IPS-15b (cell line): Measurements from ENCODE around the gene CLDN4.

ENCODE experiments used
- H3K27me3 ChIP-seq: one replicate; pipeline ENCODE4 v1.6.1; 2013; ENCODE audit warnings: low read length; ENCODE audit not compliant: control insufficient read depth, insufficient read depth
- H3K36me3 ChIP-seq: one replicate; pipeline ENCODE4 v1.6.1; 2013; ENCODE audit warnings: low read length; ENCODE audit not compliant: control insufficient read depth, insufficient read depth
- H3K4me1 ChIP-seq: one replicate; pipeline ENCODE4 v1.6.1; 2013; ENCODE audit warnings: mild to moderate bottlenecking, low read length; ENCODE audit not compliant: control insufficient read depth, insufficient read depth
- H3K4me3 ChIP-seq: one replicate; pipeline ENCODE4 v1.5.1; 2013; ENCODE audit warnings: low read depth, low read length
- H3K9ac ChIP-seq: one replicate; pipeline ENCODE4 v1.6.1; 2013; ENCODE audit warnings: low read depth, mild to moderate bottlenecking, low read length
- H3K9me3 ChIP-seq: one replicate; pipeline ENCODE4 v1.6.1; 2013; ENCODE audit warnings: mild to moderate bottlenecking, low read length; ENCODE audit not compliant: control insufficient read depth, insufficient read depth

CLDN4 gene

DNA sequence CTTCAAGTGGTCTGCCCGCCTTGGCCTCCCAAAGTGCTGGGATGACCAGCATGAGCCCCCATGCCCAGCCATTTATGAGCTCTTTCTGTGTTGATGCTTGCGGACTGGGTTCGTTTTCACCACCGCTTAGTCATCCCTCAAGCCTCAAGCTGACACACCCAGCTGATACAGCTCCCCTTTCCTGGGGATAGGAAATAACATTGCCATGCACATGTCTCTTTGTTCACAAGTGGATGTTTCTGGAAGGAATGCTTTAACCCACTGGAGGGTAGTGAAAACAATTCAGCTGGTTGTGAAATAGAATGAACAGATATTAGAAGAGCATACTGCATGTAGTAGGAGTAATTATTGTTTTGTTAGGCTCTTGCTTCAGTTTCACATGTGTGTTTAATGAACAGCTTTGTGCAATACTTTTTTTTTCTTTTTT is 20.0 kb downstream of the CLDN4 start:
- no peaks in the 10 kb centered on the region for H3K36me3 ChIP-seq
- no peaks in the 10 kb centered on the region for H3K9me3 ChIP-seq
- H3K9ac ChIP-seq = no peak overlapping the region
- H3K4me3 ChIP-seq = no peak overlapping the region
- H3K4me1 ChIP-seq = peaks cover 4% of the 10 kb centered on the region
- H3K27me3 ChIP-seq = peaks cover 1% of the 10 kb centered on the region

DNA sequence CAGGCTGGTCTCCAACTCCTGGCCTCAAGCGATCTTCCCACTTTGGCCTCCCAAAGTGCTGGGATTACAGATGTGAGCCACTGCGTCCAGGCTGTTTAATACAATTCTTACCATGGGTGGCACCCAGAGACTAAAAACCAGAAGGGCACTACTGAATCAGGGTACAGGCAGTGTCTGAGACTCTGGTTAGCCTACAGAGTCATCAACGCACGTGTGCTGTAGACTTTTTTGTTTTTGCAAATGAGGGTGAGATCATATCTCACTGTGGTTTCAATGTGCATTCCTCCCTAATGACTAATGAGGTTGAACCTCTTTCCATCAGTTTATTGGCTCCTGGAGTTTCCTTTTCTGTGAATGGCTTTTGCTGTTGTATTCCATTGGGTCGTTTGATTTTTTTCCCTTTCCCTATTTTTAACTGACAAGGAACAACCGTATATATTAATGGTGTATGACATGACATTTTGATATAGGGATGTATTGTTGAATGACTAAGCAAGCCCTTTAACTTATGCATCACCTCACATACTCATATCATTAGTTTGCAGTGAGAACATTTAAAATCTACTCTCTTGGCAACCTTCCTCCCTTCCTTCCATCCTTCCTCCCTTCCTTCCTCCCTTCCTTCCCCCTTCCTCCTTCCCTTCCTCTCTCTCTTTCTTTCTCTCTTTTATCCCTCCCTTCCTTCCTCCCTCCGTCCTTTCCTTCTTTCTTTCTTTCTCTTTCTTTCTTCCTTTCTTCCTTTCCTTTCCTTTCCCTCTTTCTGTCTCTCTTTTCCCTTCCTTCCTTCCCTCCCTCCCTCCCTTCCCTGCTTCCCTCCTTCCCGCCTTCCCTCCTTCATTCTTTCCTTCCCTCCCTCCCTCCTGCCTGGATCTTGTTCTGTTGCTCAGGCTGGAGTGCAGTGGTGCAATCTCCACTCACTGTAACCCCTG is 20.9 kb downstream of the CLDN4 start:
- Histone ChIP-seq H3K9me3 (no peaks in the 10 kb centered on the region), H3K36me3 (no peaks in the 10 kb centered on the region), H3K4me3 (no peak overlapping the region), H3K27me3 (peaks cover 2% of the 10 kb centered on the region), H3K9ac (no peak overlapping the region), H3K4me1 (peaks cover 3% of the 10 kb centered on the region)

DNA sequence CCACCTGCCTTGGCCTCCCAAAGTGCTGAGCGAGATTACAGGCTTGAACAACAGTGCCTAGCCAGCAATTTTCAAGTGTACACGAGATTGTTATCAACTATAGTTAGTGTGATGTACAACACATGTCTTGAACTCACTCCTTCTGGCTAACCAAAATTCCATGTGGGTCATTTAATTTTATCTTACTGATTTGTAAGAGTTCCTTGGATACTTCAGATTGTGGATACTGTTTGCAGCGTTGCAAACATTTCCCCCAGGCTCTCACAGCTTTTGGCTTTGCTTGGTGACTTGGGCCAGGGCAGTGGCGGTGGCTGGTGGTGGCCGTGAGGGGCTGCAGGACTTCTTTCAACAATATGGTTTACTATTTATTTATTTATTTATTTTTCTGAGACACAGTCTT is 21.7 kb downstream of the CLDN4 start:
- Histone ChIP-seq H3K9me3 (no peaks in the 10 kb centered on the region), H3K4me3 (no peak overlapping the region), H3K4me1 (peaks cover 3% of the 10 kb centered on the region)

DNA sequence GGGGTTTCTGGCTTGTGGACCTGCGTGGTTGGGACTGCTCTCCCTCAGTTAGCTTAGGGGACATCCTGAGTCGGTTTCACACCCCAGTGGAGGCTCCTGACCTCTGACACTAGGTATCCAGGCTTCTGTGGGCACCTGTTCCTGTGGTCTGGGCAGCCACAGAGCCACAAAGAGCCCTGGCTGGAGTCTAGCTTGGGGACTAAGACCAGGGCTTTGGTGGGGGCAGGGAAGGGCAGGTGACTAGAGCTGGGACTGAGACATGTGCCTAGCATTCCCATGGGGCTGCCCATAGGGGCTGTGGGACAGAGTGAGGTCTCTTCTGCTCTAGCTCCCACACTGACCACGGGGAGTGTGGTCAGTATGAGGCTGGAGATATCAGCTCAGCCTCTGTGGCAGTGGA is 26.1 kb downstream of the CLDN4 start:
- H3K36me3 ChIP-seq = no peaks in the 10 kb centered on the region
- H3K9ac ChIP-seq = no peak overlapping the region
- H3K4me1 ChIP-seq = no peaks in the 10 kb centered on the region
- H3K9me3 ChIP-seq = no peaks in the 10 kb centered on the region
- peaks cover 2% of the 10 kb centered on the region for H3K27me3 ChIP-seq
- no peak overlapping the region for H3K4me3 ChIP-seq

More for the DNA sequence above, 21.7 kb downstream of the CLDN4 start:
- no peak overlapping the region for H3K9ac ChIP-seq
- H3K36me3 ChIP-seq = no peaks in the 10 kb centered on the region
- H3K27me3 ChIP-seq = peaks cover 2% of the 10 kb centered on the region

DNA sequence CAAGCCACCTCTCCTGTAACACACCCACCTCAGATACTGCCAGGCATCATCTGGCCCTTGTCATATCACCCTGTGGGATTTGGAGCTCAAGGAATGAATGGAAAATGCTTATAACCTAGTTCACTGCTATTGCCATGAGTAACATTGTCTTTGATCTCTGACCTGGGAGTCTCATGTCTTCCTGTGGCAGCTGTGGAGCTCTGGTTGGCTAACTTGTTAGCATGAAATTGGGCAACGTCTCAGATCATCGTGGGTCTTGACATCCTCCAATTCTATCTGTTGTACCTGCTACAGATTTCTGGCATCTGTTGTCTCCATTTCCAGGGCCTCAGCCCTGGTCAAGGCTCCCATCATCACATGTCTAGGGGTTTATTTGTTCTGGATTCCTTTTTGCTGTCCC is 28.0 kb downstream of the CLDN4 start:
- no peaks in the 10 kb centered on the region for H3K4me1 ChIP-seq
- peaks cover 2% of the 10 kb centered on the region for H3K27me3 ChIP-seq
- H3K9me3 ChIP-seq = no peaks in the 10 kb centered on the region
- no peaks in the 10 kb centered on the region for H3K36me3 ChIP-seq
- H3K4me3 ChIP-seq = no peak overlapping the region
- no peak overlapping the region for H3K9ac ChIP-seq

DNA sequence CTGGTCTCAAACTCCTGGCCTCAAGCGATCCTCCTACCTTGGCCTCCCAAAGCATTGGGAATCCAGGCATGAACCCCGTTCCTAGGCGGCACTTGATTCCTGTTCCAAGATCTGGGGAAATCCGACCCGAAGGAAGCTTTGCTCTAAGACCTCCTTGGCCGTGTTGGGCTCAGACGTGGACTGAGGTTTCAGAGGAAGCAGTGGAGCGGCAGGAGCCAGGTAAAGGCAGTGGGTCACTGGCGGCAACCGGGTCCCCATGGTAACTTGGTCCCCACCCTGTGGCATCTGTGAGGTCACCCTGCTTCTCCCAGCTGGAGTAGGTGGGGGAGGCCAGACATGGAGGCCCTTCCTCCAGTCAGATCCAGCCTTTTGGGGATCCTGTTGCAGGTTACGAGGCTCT is 30.1 kb downstream of the CLDN4 start, which contains the start of gene TMEM270:
Gene TMEM270 (plus strand): TSS at position 301 of the 400 bp plus-strand sequence. CDS start 36 bp downstream, at position 337.
- no peak within 1 kb of the TSS for H3K9ac ChIP-seq
- no peaks in the 10 kb centered on the region for H3K4me1 ChIP-seq
- no peak within 1 kb of the TSS for H3K4me3 ChIP-seq
- no peaks in the 10 kb centered on the region for H3K36me3 ChIP-seq
- H3K27me3 ChIP-seq = peaks cover under 1% of the 10 kb centered on the region
- no peaks in the 10 kb centered on the region for H3K9me3 ChIP-seq

DNA sequence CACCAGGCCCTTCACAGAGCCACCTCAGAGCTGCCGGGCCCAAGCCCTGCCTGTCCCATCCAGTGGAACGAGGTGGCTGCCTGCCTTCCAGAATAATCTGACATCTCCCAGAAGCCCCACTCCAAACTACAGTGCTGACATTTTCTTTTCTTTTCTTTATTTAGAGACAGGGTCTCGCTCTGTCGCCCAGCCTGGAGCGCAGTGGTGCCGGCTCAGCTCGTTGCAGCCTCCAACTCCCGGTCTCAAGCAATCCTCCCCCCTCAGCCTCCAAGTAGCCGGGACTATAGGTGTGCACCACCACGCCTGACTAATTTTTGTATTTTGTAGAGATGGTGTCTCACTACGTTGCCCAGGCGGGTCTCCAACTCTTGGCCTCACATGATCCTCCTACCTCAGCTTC is 30.5 kb downstream of the CLDN4 start:
- Histone ChIP-seq H3K4me1 (no peaks in the 10 kb centered on the region), H3K4me3 (no peak overlapping the region), H3K9me3 (no peaks in the 10 kb centered on the region), H3K27me3 (no peaks in the 10 kb centered on the region), H3K9ac (no peak overlapping the region), H3K36me3 (no peaks in the 10 kb centered on the region)

DNA sequence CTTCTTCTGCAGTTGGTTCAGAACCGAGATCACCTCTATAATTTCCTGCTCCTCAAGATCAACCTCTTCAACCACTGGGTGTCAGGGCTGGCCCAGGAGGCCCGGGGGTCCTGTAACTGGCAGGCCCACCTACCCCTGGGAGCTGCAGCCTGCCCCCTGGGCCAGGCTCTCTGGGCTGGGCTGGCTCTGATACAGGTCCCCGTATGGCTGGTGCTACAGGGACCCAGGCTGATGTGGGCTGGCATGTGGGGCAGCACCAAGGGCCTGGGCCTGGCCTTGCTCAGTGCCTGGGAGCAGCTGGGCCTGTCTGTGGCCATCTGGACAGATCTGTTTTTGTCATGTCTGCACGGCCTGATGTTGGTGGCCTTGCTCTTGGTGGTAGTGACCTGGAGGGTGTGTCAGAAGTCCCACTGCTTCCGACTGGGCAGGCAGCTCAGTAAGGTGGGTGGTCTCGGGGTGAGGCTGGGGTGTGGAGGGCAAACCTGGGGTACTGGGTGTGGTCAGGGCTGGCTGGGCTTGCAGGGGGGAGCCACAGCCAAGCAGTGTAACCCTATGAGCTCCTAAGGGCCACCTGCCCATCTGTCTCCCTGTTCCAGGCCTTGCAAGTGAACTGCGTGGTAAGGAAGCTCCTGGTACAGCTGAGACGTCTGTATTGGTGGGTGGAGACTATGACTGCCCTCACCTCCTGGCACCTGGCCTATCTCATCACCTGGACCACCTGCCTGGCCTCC is 34.4 kb downstream of the CLDN4 start:
- Histone ChIP-seq H3K4me3 (no peak overlapping the region), H3K4me1 (peaks cover 2% of the 10 kb centered on the region), H3K36me3 (no peaks in the 10 kb centered on the region), H3K27me3 (no peaks in the 10 kb centered on the region), H3K9ac (no peak overlapping the region), H3K9me3 (no peaks in the 10 kb centered on the region)

DNA sequence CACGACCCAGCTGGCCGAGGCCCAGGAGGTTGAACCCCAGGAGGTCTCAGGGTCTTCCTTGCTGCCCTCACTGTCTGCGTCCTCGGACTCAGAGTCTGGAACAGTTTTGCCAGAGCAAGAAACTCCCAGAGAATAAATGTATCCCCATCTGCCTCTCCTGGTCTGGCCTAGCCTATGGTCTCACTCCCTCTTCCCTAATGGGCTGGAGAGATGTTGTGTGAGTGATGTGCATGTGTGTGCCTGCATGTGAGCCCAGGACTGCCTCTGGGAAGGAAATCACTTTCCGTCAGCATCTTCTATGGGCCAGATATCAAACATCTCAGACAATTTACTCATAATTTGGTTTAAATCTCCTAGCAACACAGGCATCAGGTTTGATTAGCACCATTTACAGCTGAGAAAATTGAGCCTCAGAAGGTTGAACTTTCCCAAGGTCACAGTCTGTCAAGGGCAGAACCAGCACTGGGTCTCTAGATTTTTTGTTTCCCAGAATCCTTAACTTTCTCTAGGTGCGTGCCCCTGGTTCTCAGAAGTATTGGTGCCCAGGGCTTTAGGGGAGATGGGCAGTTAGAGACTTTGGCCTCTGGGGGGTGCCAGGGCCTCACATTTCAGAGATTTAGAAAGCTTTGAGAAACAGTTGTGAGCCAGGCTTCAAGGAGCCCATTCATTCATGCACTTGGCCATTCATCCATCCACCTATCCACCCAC is 35.1 kb downstream of the CLDN4 start:
- Histone ChIP-seq H3K4me3 (no peak overlapping the region), H3K36me3 (no peaks in the 10 kb centered on the region), H3K9ac (no peak overlapping the region), H3K9me3 (no peaks in the 10 kb centered on the region), H3K4me1 (peaks cover 3% of the 10 kb centered on the region), H3K27me3 (no peaks in the 10 kb centered on the region)

DNA sequence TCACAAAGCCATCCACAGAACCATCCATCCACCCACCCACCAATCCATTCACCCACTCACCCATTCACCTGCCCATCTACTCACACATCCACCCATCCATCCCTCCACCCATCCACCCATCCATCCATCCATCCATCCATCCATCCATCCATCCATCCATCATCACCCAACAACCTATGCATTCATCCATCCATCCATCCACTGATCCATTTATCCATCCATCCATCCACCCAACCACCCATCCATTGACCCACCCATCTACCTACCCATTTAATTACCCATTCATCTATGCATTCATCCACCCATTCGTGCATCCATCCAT is 35.6 kb downstream of the CLDN4 start:
- H3K4me1 ChIP-seq = peaks cover 3% of the 10 kb centered on the region
- H3K9ac ChIP-seq = no peak overlapping the region
- no peaks in the 10 kb centered on the region for H3K27me3 ChIP-seq
- H3K4me3 ChIP-seq = no peak overlapping the region
- H3K36me3 ChIP-seq = no peaks in the 10 kb centered on the region
- H3K9me3 ChIP-seq = no peaks in the 10 kb centered on the region

DNA sequence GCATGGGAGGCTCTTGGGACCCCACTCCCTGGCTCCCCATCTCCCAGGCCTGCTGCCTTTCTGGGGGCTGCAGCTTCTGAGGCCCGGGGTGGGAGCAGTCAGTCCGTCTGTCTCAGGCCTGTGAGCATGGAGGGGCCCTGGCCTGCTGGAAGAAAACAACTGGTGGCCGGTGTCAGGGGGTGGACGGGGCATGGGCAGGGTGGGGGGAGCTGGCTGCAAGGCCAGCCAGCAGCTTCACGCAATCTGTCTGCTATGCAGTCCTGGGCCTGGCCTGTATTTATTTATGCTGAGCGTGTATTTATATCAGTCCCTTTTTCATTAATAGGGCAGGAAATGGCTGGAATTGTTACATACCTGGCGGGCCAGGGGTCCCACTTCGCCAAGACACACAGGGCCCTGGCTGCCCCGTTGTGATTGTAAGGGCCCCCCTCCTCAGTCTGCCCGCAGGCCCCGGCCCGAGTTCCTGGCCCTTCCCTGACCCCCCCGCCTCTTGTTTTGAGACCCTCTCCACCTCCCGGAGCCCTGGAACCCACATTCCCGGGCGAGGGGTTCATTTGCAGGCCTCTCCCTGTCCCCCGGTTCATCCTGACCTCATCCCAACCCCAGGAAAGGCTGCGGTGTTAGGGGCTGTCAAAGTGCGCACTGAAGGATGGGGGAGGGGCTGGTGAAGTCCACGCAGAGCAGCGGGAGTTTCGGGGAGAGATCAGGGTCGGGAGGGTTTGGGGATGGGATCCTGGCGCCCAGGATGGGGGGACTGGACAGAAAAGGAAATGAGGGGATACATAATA is 38.4 kb downstream of the CLDN4 start:
- H3K36me3 ChIP-seq = no peaks in the 10 kb centered on the region
- no peaks in the 10 kb centered on the region for H3K9me3 ChIP-seq
- H3K9ac ChIP-seq = no peak overlapping the region
- H3K4me1 ChIP-seq = peaks cover 3% of the 10 kb centered on the region
- H3K4me3 ChIP-seq = no peak overlapping the region
- H3K27me3 ChIP-seq = no peaks in the 10 kb centered on the region
